HepG2 (cell line): ENCODE results near the gene TAPBP. TPM values are rescaled to one million over a fixed set of nuclear protein-coding genes. Genes with fewer than 3 reads are reported as not detected.

Experiments used
- CEBPB ChIP-seq: IDR thresholded peaks from 2 replicates; pipeline ENCODE4 v1.6.1; 2011; ENCODE audit warnings: low read depth, low read length, improper control_type of control experiment, borderline replicate concordance
- HNRNPL ChIP-seq: fragments of 200-400 bp; formaldehyde crosslinking; IDR thresholded peaks from 2 replicates; pipeline ENCODE4 v1.6.1; 2017; ENCODE audit warnings: mild to moderate bottlenecking, low read depth, low read length
- IKZF1 ChIP-seq: fragments of 450-650 bp; IDR thresholded peaks from 2 replicates; pipeline ENCODE4 v1.7.1; 2016
- KLF6 ChIP-seq: IDR thresholded peaks from 2 replicates; pipeline ENCODE4 v1.8.0; 2016; ENCODE audit warnings: missing biosample characterization, missing genetic modification reagents
- MAX ChIP-seq: IDR thresholded peaks from 2 replicates; pipeline ENCODE4 v1.6.1; 2012; ENCODE audit warnings: inconsistent platforms
- NFKB2 ChIP-seq: sonication (generic); formaldehyde crosslinking; IDR thresholded peaks from 2 replicates; pipeline ENCODE4 v1.4.0; 2020; ENCODE audit warnings: missing genetic modification reagents, borderline replicate concordance
- SYNCRIP ChIP-seq: fragments of 200-400 bp; formaldehyde crosslinking; IDR thresholded peaks from 2 replicates; pipeline ENCODE4 v1.6.1; 2018; ENCODE audit warnings: mild to moderate bottlenecking, low read depth, low read length; ENCODE audit not compliant: insufficient read depth
- TEAD3 ChIP-seq: optimal IDR thresholded peaks from 2 replicates; pipeline ENCODE3; 2016; ENCODE audit warnings: borderline replicate concordance
- ZBED4 ChIP-seq: sonication (generic); formaldehyde crosslinking; IDR thresholded peaks from 2 replicates; pipeline ENCODE4 v1.4.0; 2020; ENCODE audit warnings: missing genetic modification reagents, borderline replicate concordance
- ZKSCAN5 ChIP-seq: sonication (generic); formaldehyde crosslinking; IDR thresholded peaks from 2 replicates; pipeline ENCODE4 v1.5.1; 2020; ENCODE audit warnings: mild to moderate bottlenecking, missing genetic modification reagents
- ZMAT3 ChIP-seq: sonication (generic); formaldehyde crosslinking; conservative IDR thresholded peaks from 2 replicates; pipeline ENCODE4 v1.7.0; 2021; ENCODE audit warnings: missing genetic modification reagents
- ZNF281 ChIP-seq: sonication (generic); formaldehyde crosslinking; IDR thresholded peaks from 2 replicates; pipeline ENCODE4 v1.4.0; 2020; ENCODE audit warnings: missing genetic modification reagents, borderline replicate concordance
- ZNF441 ChIP-seq: sonication (generic); formaldehyde crosslinking; IDR thresholded peaks from 2 replicates; pipeline ENCODE4 v1.7.0; 2021; ENCODE audit warnings: missing genetic modification reagents, borderline replicate concordance
- ZNF709 ChIP-seq: sonication (generic); formaldehyde crosslinking; IDR thresholded peaks from 2 replicates; pipeline ENCODE4 v1.5.0; 2020; ENCODE audit warnings: mild to moderate bottlenecking, missing genetic modification reagents
- ZNF710 ChIP-seq: sonication (generic); formaldehyde crosslinking; IDR thresholded peaks from 2 replicates; pipeline ENCODE4 v1.5.0; 2020; ENCODE audit warnings: mild to moderate bottlenecking, missing genetic modification reagents, borderline replicate concordance
- ZNF800 ChIP-seq: sonication (generic); formaldehyde crosslinking; IDR thresholded peaks from 2 replicates; pipeline ENCODE4 v1.4.0; 2020; ENCODE audit warnings: missing genetic modification reagents
- ZNF816 ChIP-seq: sonication (generic); formaldehyde crosslinking; IDR thresholded peaks from 2 replicates; pipeline ENCODE4 v1.8.0; 2022; ENCODE audit warnings: missing genetic modification reagents, mild to moderate bottlenecking, borderline replicate concordance
- polyA plus RNA-seq, 8 experiments: library from polyadenylated mRNA; depleted of rRNA in 3 of 8; stranded (reverse) in 7 of 8; unstranded in 1 of 8; fragments of >200 nt; fragmentation: Illumina TruSeq in 4 of 8; extraction: Trizol in 4 of 8; gene quantifications; 2 replicates each; pipeline versions ENCODE4 v1.2.1 to v1.2.3, GENCODE V29; 2011 to 2016; ENCODE audit warnings: low read depth in 4 of 8, missing spikeins in 1 of 8, mixed read lengths in 1 of 8; ENCODE audit not compliant: insufficient read depth in 1 of 8
- total RNA-seq, 5 experiments: library from RNA; depleted of rRNA; stranded (reverse); fragments of >200 nt; fragmentation: Illumina TruSeq; extraction: Trizol; gene quantifications; 2 replicates each; pipeline ENCODE4 v1.2.3, GENCODE V29; 2016; ENCODE audit warnings: low read depth in 1 of 5

Gene TAPBP
- total and polyA plus RNA-seq, 2 of the 13 experiments (the other 11 are each of a cell fraction or from before 2014, with no cell fraction given), result 27.4 to 32.3 TPM

GRCh38 chr6:33297956-33298772 lies 15.7 kb downstream of the TAPBP start (continued):
- TF ChIP-seq ZNF800 (CRISPR knock-in tag) (no peak), ZNF710 (CRISPR knock-in tag) (no peak), NFKB2 (CRISPR knock-in tag) (no peak), ZNF816 (CRISPR knock-in tag) (no peak), ZNF281 (no peak), IKZF1 (no peak), KLF6 (CRISPR knock-in tag) (no peak), MAX (no peak; the same call in 1 of the 2 replicates), ZMAT3 (CRISPR knock-in tag) (no peak), SYNCRIP (no peak), ZNF441 (CRISPR knock-in tag) (no peak), ZNF709 (no peak), HNRNPL (no peak), TEAD3 (CRISPR knock-in tag) (no peak), ZKSCAN5 (CRISPR knock-in tag) (no peak; the same call in 1 of the 2 replicates), CEBPB (no peak), ZBED4 (CRISPR knock-in tag) (no peak)
